Peyer's patch (tissue), 4 donors: ENCODE data around the gene KCNIP4. TPM values are rescaled to one million over a fixed set of nuclear protein-coding genes. Genes with fewer than 3 reads are reported as not detected.

Experiments used
- DNase-seq, 3 donors: peaks; one replicate each; pipeline ENCODE4 v3.0.0-alpha.2; 2017 to 2019
- H3K27ac ChIP-seq, 4 donors: fragments of 200-600 bp; sonication (generic); one replicate each; pipeline ENCODE4 v1.5.1; 2016 to 2019
- H3K27me3 ChIP-seq, 2 donors: fragments of 200-600 bp; sonication (generic); one replicate each; pipeline ENCODE4 v1.5.1; 2019
- H3K36me3 ChIP-seq, 3 donors: fragments of 200-600 bp; sonication (generic); one replicate each; pipeline ENCODE4 v1.5.1; 2016 to 2019
- H3K4me1 ChIP-seq, 4 donors: fragments of 200-600 bp; sonication (generic); one replicate each; pipeline ENCODE4 v1.5.1; 2016 to 2019
- H3K4me3 ChIP-seq, 4 donors: fragments of 200-600 bp; sonication (generic); 1 replicate in 3 of 4; 2 replicates in 1 of 4; pipeline ENCODE4 v1.5.1; 2016 to 2019; ENCODE audit warnings: mild to moderate bottlenecking in 1 of 4
- H3K9me3 ChIP-seq, 4 donors: fragments of 200-600 bp; sonication (generic); one replicate each; pipeline ENCODE4 v1.5.1; 2016 to 2019; ENCODE audit warnings: mild to moderate bottlenecking in 1 of 4
- POLR2A ChIP-seq, 2 donors: fragments of 450-650 bp; IDR thresholded peaks; one replicate each; pipeline ENCODE4 v1.5.1; 2017; ENCODE audit warnings: antibody characterized with exemption in 2 of 2, mild to moderate bottlenecking in 2 of 2, moderate library complexity in 2 of 2
- total RNA-seq, 4 donors: library from RNA; depleted of rRNA; stranded (reverse); fragments of >200 nt; gene quantifications; one replicate each; pipeline ENCODE4 v1.1.0, GENCODE V29; 2016
- TF ChIP-seq, protein P1 (sequence below), 6 experiments: fragments of 450-650 bp in 4 of 6; fragments of 200-600 bp in 2 of 6; sonication (generic) in 1 of 6; IDR thresholded peaks; one replicate each; pipeline ENCODE4 v1.5.1; 2017 to 2019; ENCODE audit warnings: antibody characterized with exemption in 6 of 6, mild to moderate bottlenecking in 3 of 6, moderate library complexity in 1 of 6

Gene KCNIP4
- total RNA-seq, 4 donors from 2014 or later: 2.8 TPM; not detected in 3

DNA sequence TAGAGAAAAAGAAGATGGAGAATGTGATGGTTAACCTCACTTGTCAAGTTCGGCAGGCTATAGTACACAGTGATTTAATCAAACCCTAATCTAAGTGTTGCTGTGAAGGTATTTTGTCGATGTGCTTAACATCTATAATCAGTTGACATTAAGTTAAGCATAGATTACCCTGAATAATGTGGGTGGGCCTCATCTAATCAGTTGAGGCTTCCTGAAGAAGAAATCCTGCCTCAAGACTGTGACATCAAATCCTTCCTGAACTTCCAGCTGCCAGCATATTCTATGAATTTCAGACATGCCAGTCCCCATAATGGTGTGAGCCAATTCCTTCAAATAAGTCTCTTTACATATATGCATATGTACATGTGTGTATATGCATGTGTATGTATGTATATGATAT is 1066.9 kb downstream of the KCNIP4 start:
- no peak for DNase-seq
- Histone ChIP-seq H3K4me1 (no peaks in the 10 kb centered on the region), H3K9me3 (no peaks in the 10 kb centered on the region), H3K27ac (no peak overlapping the region), H3K27me3 (no peaks in the 10 kb centered on the region), H3K4me3 (no peak overlapping the region), H3K36me3 (no peaks in the 10 kb centered on the region)
- TF ChIP-seq, protein P1, sequence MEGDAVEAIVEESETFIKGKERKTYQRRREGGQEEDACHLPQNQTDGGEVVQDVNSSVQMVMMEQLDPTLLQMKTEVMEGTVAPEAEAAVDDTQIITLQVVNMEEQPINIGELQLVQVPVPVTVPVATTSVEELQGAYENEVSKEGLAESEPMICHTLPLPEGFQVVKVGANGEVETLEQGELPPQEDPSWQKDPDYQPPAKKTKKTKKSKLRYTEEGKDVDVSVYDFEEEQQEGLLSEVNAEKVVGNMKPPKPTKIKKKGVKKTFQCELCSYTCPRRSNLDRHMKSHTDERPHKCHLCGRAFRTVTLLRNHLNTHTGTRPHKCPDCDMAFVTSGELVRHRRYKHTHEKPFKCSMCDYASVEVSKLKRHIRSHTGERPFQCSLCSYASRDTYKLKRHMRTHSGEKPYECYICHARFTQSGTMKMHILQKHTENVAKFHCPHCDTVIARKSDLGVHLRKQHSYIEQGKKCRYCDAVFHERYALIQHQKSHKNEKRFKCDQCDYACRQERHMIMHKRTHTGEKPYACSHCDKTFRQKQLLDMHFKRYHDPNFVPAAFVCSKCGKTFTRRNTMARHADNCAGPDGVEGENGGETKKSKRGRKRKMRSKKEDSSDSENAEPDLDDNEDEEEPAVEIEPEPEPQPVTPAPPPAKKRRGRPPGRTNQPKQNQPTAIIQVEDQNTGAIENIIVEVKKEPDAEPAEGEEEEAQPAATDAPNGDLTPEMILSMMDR (IDR thresholded peaks at IDR 0.05): no peak
- TF ChIP-seq POLR2A (IDR thresholded peaks at IDR 0.05): no peak

DNA sequence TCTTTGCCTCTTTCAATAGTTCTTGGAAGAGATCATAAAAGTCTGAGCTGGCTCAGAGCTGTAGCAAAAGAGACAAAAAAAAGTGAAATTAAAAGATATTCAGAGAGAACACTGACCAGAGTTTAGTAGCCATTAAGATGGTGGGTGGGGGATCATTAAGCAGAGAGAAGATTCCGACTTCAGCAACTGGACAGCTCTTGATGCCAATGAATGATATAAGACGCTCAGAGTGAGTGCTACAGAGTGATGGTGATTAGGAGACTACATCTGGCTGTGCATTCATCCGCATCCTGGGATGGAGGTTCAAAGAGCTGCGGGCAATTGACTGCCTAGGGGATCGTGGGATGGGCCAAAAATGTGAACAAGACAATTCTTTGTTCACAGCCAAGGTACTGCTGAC is 1069.8 kb downstream of the KCNIP4 start:
- H3K36me3 ChIP-seq: no peaks in the 10 kb centered on the region
- no peaks in the 10 kb centered on the region for H3K27me3 ChIP-seq
- no peak overlapping the region for H3K4me3 ChIP-seq
- H3K9me3 ChIP-seq: no peaks in the 10 kb centered on the region
- no peak for DNase-seq
- H3K27ac ChIP-seq: no peak overlapping the region
- H3K4me1 ChIP-seq: no peaks in the 10 kb centered on the region
- TF ChIP-seq POLR2A (IDR thresholded peaks at IDR 0.05): no peak
- TF ChIP-seq, protein P1 (IDR thresholded peaks at IDR 0.05): no peak

DNA sequence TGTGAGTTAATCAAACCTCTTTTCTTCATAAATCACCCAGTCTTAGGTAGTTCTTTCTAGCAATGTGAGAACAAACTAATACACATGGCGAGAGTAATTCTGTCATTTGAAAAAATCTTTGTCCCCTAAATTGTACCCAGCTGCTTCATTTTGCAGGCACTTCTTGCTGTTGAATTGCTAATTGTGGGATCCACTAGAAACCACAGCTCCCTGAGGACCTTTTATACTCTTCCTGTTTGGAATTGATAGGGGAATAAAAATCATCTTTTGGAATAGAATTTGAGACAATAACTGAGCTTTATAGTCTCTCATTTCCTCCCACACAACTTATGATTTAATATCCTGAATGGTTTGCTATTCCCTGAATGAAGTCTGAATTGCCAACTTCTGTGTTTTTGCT is 1078.1 kb downstream of the KCNIP4 start:
- Histone ChIP-seq H3K36me3 (no peaks in the 10 kb centered on the region), H3K4me3 (no peak overlapping the region), H3K27ac (no peak overlapping the region), H3K4me1 (no peaks in the 10 kb centered on the region), H3K27me3 (no peaks in the 10 kb centered on the region), H3K9me3 (no peaks in the 10 kb centered on the region)
- no peak for DNase-seq
- TF ChIP-seq, protein P1 (IDR thresholded peaks at IDR 0.05): no peak
- no peak for TF ChIP-seq POLR2A (IDR thresholded peaks at IDR 0.05)

DNA sequence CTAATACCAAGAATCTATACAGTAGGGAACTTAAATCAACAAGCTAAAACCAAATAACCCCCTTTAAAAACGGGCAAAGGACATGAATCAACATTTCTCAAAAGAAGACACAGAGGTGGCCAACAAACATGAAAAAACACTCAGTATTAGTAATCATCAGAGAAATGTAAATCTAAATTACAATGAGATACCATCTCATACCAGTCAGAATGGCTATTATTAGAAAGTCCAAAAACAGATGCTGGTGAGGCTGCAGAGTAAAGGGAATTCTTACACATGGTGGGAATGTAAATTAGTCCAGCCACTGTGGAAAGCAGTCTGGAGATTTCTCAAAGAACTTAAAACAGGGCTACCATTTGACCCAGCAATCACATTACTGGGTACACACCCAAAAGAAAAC is 1080.5 kb downstream of the KCNIP4 start:
- TF ChIP-seq, protein P1 (IDR thresholded peaks at IDR 0.05): no peak
- Histone ChIP-seq H3K36me3 (no peaks in the 10 kb centered on the region), H3K9me3 (no peaks in the 10 kb centered on the region), H3K27ac (no peak overlapping the region), H3K4me1 (no peaks in the 10 kb centered on the region), H3K27me3 (no peaks in the 10 kb centered on the region), H3K4me3 (no peak overlapping the region)
- DNase-seq: no peak

DNA sequence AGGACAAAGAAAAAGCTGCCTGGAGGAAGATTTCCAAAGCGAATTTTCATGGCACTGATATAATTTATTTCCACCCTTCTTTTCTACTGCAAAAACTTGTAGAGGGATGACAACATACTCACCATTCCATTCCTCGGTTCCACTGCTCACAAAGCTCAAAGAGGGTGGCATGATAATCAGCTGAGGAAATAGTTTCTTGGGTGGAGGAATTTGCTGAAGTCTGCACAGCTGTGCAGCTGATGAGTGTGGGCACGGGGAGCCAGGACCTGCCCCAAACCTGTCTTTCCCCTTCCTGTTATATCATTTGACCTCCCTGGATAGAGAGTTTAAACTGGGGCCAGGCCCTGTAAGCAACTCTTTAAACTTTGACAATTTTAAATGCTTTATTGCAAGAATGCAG is 1087.7 kb downstream of the KCNIP4 start:
- H3K27ac ChIP-seq: no peak overlapping the region
- DNase-seq: no peak
- no peaks in the 10 kb centered on the region for H3K27me3 ChIP-seq
- TF ChIP-seq, protein P1 (IDR thresholded peaks at IDR 0.05): no peak
- no peak for TF ChIP-seq POLR2A (IDR thresholded peaks at IDR 0.05)
- H3K9me3 ChIP-seq: peaks cover 0 to 2% (median 0%) of the 10 kb centered on the region in 4 donors
- no peaks in the 10 kb centered on the region for H3K36me3 ChIP-seq
- H3K4me3 ChIP-seq: no peak overlapping the region
- no peaks in the 10 kb centered on the region for H3K4me1 ChIP-seq
